ENCODE measurements around the gene TACR2. TPM values are rescaled to one million over a fixed set of nuclear protein-coding genes. Genes with fewer than 3 reads are reported as not detected.

Gene TACR2
- total RNA-seq, 1 donor from 2014 or later = not detected

- Mint-ChIP-seq H3K27ac (no peak overlapping the region), H3K4me1 (ENCODE audit: low read depth) (peaks cover 29% of the 10 kb centered on the region), H3K4me3 (no peak overlapping the region), H3K27me3 (ENCODE audit: insufficient read depth) (peaks cover 2% of the 10 kb centered on the region), H3K9me3 (no peaks in the 10 kb centered on the region), H3K36me3 (ENCODE audit: low read depth) (no peaks in the 10 kb centered on the region)
- no peak for DNase-seq (ENCODE audit: low spot score)
- intact Hi-C loops (cut with micrococcal nuclease) = no loop called here
Measured at GRCh38 chr10:69422676-69423075, 6.0 kb upstream of the TACR2 start.

GRCh38 chr10:69421611-69422308 lies 5.0 kb upstream of the TACR2 start:
- Mint-ChIP-seq H3K4me3 (no peak overlapping the region), H3K27ac (no peak overlapping the region), H3K27me3 (ENCODE audit: insufficient read depth) (no peaks in the 10 kb centered on the region), H3K9me3 (no peaks in the 10 kb centered on the region), H3K36me3 (ENCODE audit: low read depth) (no peaks in the 10 kb centered on the region), H3K4me1 (ENCODE audit: low read depth) (peaks cover 24% of the 10 kb centered on the region)
- intact Hi-C loops (cut with micrococcal nuclease) = no loop called here
- DNase-seq (ENCODE audit: low spot score) = no peak

DNA sequence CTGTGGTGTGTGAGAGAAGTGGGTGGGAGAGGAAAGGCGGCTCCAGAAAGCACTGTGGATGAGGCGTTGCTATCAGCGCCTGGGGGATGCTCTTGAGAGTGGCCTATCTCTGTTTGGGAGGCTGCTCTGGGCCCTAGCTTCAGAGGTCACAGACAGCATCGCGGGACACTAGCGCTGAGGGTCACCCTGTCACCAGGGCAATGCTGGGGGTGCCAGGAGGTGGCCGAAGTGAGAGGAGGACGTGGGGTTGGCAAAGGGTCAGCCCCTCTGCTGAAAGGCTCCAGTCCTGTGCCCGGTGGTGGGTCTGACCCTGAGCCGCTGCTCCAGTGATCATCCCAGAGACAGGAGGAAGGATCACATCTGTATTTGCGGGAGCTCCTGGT lies 3.0 kb upstream of the TACR2 start:
- Mint-ChIP-seq H3K9me3 (no peaks in the 10 kb centered on the region), H3K27ac (no peak overlapping the region), H3K36me3 (ENCODE audit: low read depth) (no peaks in the 10 kb centered on the region), H3K4me3 (no peak overlapping the region), H3K4me1 (ENCODE audit: low read depth) (peaks cover 9% of the 10 kb centered on the region), H3K27me3 (ENCODE audit: insufficient read depth) (no peaks in the 10 kb centered on the region)
- no peak for DNase-seq (ENCODE audit: low spot score)
- intact Hi-C loops (cut with micrococcal nuclease) = no loop called here

DNA sequence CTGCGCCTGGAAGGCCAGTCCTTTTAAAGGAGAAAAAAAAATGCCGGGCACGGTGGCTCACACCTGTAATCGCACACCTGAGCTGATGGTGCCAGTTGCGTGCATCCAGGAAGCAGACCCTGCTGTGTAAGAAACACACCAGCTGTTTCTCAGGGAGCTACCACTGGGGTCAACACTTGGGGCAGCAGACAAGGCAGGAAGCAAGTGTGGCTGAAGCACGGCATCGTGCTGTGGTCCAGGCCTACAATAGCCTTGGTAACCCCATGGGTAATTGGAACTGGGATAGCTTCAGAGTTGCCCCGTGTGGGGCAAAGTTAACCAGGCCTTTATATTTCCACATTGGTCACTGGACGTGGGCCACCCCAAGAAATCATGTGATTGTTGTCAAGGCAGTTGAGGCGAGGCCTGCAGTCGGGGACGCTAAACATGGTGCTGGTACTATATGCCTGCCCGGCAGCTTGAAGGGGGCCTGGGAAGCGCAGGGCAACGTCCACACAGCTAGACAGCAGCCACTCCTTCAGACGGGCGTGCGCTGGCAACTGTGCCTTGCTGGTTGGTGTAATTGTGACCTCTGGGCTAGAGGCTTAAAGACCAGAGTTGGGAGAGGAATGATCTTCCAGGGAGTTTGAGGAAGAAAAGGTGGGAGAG lies 2.5 kb upstream of the TACR2 start:
- Mint-ChIP-seq H3K27me3 (ENCODE audit: insufficient read depth) (no peaks in the 10 kb centered on the region), H3K27ac (no peak overlapping the region), H3K9me3 (no peaks in the 10 kb centered on the region), H3K4me1 (ENCODE audit: low read depth) (peaks cover 7% of the 10 kb centered on the region), H3K4me3 (no peak overlapping the region), H3K36me3 (ENCODE audit: low read depth) (no peaks in the 10 kb centered on the region)
- intact Hi-C loops (cut with micrococcal nuclease) = no loop called here
- no peak for DNase-seq (ENCODE audit: low spot score)

GRCh38 chr10:69418052-69418752 lies 1.5 kb upstream of the TACR2 start:
- Mint-ChIP-seq H3K27me3 (ENCODE audit: insufficient read depth) (no peaks in the 10 kb centered on the region), H3K9me3 (no peaks in the 10 kb centered on the region), H3K36me3 (ENCODE audit: low read depth) (no peaks in the 10 kb centered on the region), H3K27ac (no peak overlapping the region), H3K4me3 (no peak overlapping the region), H3K4me1 (ENCODE audit: low read depth) (no peaks in the 10 kb centered on the region)
- no peak for DNase-seq (ENCODE audit: low spot score)
- intact Hi-C loops (cut with micrococcal nuclease) = no loop called here

DNA sequence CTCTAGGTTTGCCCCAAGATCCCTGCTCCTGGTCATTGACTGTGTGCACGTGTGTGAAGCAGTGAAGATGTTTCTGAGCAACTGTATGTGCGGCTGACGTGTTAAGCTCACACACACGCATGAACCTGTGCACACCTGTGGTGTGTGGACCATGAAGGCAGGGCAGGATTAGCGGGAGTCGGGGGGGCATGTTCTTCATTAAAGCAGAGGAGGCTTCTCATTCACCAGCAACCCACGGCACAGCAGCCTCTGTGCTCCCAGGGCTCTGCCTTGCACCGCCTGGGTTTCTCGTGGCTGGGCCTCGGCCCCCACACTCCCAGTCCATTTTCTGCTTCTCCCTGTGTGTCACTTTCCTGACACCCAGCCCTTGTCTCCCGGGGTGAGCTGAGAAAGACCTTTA lies 824 bp upstream of the TACR2 start:
- H3K36me3 Mint-ChIP-seq (ENCODE audit: low read depth) = no peaks in the 10 kb centered on the region
- no peaks in the 10 kb centered on the region for H3K27me3 Mint-ChIP-seq (ENCODE audit: insufficient read depth)
- no peak overlapping the region for H3K4me3 Mint-ChIP-seq
- no peaks in the 10 kb centered on the region for H3K4me1 Mint-ChIP-seq (ENCODE audit: low read depth)
- DNase-seq (ENCODE audit: low spot score) = no peak
- intact Hi-C loops (cut with micrococcal nuclease) = no loop called here
- no peaks in the 10 kb centered on the region for H3K9me3 Mint-ChIP-seq
- H3K27ac Mint-ChIP-seq = no peak overlapping the region

- DNase-seq (ENCODE audit: low spot score) = no peak
- Mint-ChIP-seq H3K4me1 (ENCODE audit: low read depth) (no peaks in the 10 kb centered on the region), H3K9me3 (no peaks in the 10 kb centered on the region), H3K27ac (no peak overlapping the region), H3K36me3 (ENCODE audit: low read depth) (no peaks in the 10 kb centered on the region), H3K27me3 (ENCODE audit: insufficient read depth) (no peaks in the 10 kb centered on the region), H3K4me3 (no peak overlapping the region)
- intact Hi-C loops (cut with micrococcal nuclease) = no loop called here
Measured at GRCh38 chr10:69415951-69416350, 767 bp downstream of the TACR2 start.

DNA sequence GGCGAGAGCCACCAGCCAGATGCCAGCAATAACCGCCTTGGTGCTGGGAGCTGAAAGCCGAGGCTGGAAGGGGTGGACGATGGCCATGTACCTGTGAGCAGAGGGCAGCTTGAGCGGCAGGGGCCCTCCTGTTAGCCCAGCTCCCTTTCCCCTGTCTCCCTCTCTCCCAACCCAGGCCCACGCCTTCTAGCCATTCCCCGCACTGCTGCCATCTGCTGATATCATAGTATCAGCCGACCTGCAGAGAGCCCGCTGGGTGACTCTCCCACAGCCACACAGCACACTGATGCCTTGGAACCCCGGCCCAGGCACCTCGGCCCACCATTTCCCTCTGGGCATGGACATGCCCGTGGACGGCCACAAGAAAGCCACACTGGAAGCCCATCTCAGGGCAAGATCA lies 1.7 kb downstream of the TACR2 start:
- H3K27me3 Mint-ChIP-seq (ENCODE audit: insufficient read depth) = no peaks in the 10 kb centered on the region
- H3K4me1 Mint-ChIP-seq (ENCODE audit: low read depth) = peaks cover 1% of the 10 kb centered on the region
- intact Hi-C loops (cut with micrococcal nuclease) = no loop called here
- no peaks in the 10 kb centered on the region for H3K9me3 Mint-ChIP-seq
- H3K36me3 Mint-ChIP-seq (ENCODE audit: low read depth) = no peaks in the 10 kb centered on the region
- H3K4me3 Mint-ChIP-seq = no peak overlapping the region
- no peak for DNase-seq (ENCODE audit: low spot score)
- H3K27ac Mint-ChIP-seq = no peak overlapping the region

GRCh38 chr10:69414036-69415018 lies 2.4 kb downstream of the TACR2 start:
- DNase-seq (ENCODE audit: low spot score) = no peak
- intact Hi-C loops (cut with micrococcal nuclease) = no loop called here
- Mint-ChIP-seq H3K9me3 (no peaks in the 10 kb centered on the region), H3K27me3 (ENCODE audit: insufficient read depth) (no peaks in the 10 kb centered on the region), H3K36me3 (ENCODE audit: low read depth) (no peaks in the 10 kb centered on the region), H3K27ac (no peak overlapping the region), H3K4me1 (ENCODE audit: low read depth) (peaks cover 7% of the 10 kb centered on the region), H3K4me3 (no peak overlapping the region)

GRCh38 chr10:69413221-69413865 lies 3.4 kb downstream of the TACR2 start:
- Mint-ChIP-seq H3K27ac (no peak overlapping the region), H3K4me1 (ENCODE audit: low read depth) (peaks cover 17% of the 10 kb centered on the region), H3K4me3 (no peak overlapping the region), H3K9me3 (no peaks in the 10 kb centered on the region), H3K27me3 (ENCODE audit: insufficient read depth) (no peaks in the 10 kb centered on the region), H3K36me3 (ENCODE audit: low read depth) (no peaks in the 10 kb centered on the region)
- DNase-seq (ENCODE audit: low spot score) = no peak
- intact Hi-C loops (cut with micrococcal nuclease) = no loop called here

- no peak for DNase-seq (ENCODE audit: low spot score)
- H3K4me3 Mint-ChIP-seq = no peak overlapping the region
- H3K9me3 Mint-ChIP-seq = no peaks in the 10 kb centered on the region
- peaks cover 24% of the 10 kb centered on the region for H3K4me1 Mint-ChIP-seq (ENCODE audit: low read depth)
- no peaks in the 10 kb centered on the region for H3K27me3 Mint-ChIP-seq (ENCODE audit: insufficient read depth)
- no peaks in the 10 kb centered on the region for H3K36me3 Mint-ChIP-seq (ENCODE audit: low read depth)
- H3K27ac Mint-ChIP-seq = no peak overlapping the region
- intact Hi-C loops (cut with micrococcal nuclease) = no loop called here
Measured at GRCh38 chr10:69412232-69412790, 4.4 kb downstream of the TACR2 start.

- intact Hi-C loops (cut with micrococcal nuclease) = no loop called here
- no peaks in the 10 kb centered on the region for H3K27me3 Mint-ChIP-seq (ENCODE audit: insufficient read depth)
- H3K36me3 Mint-ChIP-seq (ENCODE audit: low read depth) = no peaks in the 10 kb centered on the region
- H3K4me1 Mint-ChIP-seq (ENCODE audit: low read depth) = peaks cover 24% of the 10 kb centered on the region
- H3K27ac Mint-ChIP-seq = no peak overlapping the region
- H3K9me3 Mint-ChIP-seq = no peaks in the 10 kb centered on the region
- DNase-seq (ENCODE audit: low spot score) = no peak
- no peak overlapping the region for H3K4me3 Mint-ChIP-seq
Measured at GRCh38 chr10:69411476-69411875, 5.2 kb downstream of the TACR2 start.

Measured in activated T-helper 1 cell treated with anti-CD3 and anti-CD28 coated beads, Interleukin-12 subunit alpha, Interleukin-12 subunit beta, Interleukin-2, Interleukin-4 antibody, amounts not matched to agents 30 ng/mL and 10 ng/mL and 1 ng/mL, durations not matched to agents 14 hours and 24 hours and 36 hours (primary cell).